Hepatocyte (in vitro differentiated cells): ENCODE measurements around the gene LIME1.

ENCODE experiments used
- EZH2 ChIP-seq: fragments of 200-600 bp; sonication (generic); IDR thresholded peaks from 2 replicates; pipeline ENCODE4 v1.6.1; 2016; ENCODE audit warnings: antibody characterized with exemption, mild to moderate bottlenecking, borderline replicate concordance
- EZH2phosphoT487 ChIP-seq: fragments of 200-600 bp; sonication (generic); IDR thresholded peaks from one replicate; pipeline ENCODE4 v1.6.1; 2018; ENCODE audit warnings: antibody characterized with exemption, mild to moderate bottlenecking, low read depth, moderate library complexity; ENCODE audit not compliant: unreplicated experiment, severe bottlenecking
- TF ChIP-seq, protein P1 (sequence below): fragments of 200-600 bp; sonication (generic); IDR thresholded peaks from 2 replicates; pipeline ENCODE4 v1.5.1; 2016; ENCODE audit warnings: antibody characterized with exemption, mild to moderate bottlenecking; ENCODE audit not compliant: poor library complexity

DNA sequence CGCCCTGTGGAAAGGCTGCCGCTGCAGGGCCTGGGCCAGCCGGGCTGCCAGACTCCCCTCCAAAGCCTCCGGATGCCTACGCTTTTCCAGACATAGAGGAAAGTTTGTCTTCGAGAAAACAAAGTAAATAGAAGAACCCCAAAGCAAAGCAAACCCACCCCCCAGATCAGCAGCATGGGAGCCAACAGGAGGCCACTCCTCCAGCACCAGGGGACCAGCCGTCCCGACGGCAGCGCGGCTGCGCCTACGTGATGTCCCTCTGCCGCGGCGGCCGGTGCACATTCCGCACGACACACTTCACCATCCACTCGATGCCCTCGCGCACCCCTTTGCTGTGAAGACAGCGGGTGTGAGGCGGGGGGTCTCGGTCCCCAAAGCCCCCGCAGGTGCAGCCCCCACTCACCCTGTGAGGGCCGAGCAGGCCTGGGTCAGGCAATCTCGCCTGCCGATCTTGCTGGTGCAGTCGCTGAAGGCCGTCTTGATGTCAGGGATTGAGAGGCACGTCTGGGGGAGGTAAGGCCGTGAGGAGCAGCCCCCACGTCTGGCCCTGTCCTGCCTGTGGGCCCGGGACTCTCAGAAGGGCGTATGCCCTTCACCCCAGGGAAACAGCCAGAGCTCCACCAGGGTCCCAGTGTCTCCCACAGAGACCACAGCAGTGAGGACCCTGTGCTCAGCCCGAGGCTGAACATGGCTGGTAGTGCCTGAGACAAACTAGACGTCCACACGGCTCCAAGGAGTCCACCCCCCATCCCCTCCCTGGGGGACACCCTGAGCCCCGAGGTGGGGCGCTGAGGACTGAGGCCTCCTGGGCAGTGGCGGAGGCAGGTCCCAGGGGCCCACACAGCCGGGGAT, 36.0 kb upstream of the LIME1 start:
- TF ChIP-seq, protein P1, sequence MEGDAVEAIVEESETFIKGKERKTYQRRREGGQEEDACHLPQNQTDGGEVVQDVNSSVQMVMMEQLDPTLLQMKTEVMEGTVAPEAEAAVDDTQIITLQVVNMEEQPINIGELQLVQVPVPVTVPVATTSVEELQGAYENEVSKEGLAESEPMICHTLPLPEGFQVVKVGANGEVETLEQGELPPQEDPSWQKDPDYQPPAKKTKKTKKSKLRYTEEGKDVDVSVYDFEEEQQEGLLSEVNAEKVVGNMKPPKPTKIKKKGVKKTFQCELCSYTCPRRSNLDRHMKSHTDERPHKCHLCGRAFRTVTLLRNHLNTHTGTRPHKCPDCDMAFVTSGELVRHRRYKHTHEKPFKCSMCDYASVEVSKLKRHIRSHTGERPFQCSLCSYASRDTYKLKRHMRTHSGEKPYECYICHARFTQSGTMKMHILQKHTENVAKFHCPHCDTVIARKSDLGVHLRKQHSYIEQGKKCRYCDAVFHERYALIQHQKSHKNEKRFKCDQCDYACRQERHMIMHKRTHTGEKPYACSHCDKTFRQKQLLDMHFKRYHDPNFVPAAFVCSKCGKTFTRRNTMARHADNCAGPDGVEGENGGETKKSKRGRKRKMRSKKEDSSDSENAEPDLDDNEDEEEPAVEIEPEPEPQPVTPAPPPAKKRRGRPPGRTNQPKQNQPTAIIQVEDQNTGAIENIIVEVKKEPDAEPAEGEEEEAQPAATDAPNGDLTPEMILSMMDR = no peak
- TF ChIP-seq EZH2 = no peak
- no peak for TF ChIP-seq EZH2phosphoT487
